H1 (cell line): Measurements from ENCODE around the gene RPS27.
"Not testable (repeated sequence)": the region's sequence is repeated elsewhere in the genome, so short reads cannot be mapped to it uniquely, and the experiment has no call there.

Experiments
- CBX8 ChIP-seq: fragments of 300-800, 300-1000 bp; sonication (generic); IDR thresholded peaks from 2 replicates; pipeline ENCODE4 v1.7.1; 2016; ENCODE audit warnings: low read depth, low read length, borderline replicate concordance
- NANOG ChIP-seq: IDR thresholded peaks from 2 replicates; pipeline ENCODE4 v1.6.1; 2011; ENCODE audit warnings: low read length, low read depth, mild to moderate bottlenecking, inconsistent platforms; ENCODE audit not compliant: insufficient read depth, poor library complexity, severe bottlenecking
- TF ChIP-seq, protein P1 (sequence below), 3 experiments: IDR thresholded peaks; 1 replicate in 2 of 3; 2 replicates in 1 of 3; pipeline versions ENCODE4 v1.5.1 to v1.6.1; 2011; ENCODE audit warnings: low read length in 3 of 3, mild to moderate bottlenecking in 3 of 3, inconsistent platforms in 2 of 3, low read depth in 1 of 3, moderate library complexity in 1 of 3; ENCODE audit not compliant: insufficient read depth in 1 of 3; ENCODE audit errors: control extremely low read depth in 1 of 3

DNA sequence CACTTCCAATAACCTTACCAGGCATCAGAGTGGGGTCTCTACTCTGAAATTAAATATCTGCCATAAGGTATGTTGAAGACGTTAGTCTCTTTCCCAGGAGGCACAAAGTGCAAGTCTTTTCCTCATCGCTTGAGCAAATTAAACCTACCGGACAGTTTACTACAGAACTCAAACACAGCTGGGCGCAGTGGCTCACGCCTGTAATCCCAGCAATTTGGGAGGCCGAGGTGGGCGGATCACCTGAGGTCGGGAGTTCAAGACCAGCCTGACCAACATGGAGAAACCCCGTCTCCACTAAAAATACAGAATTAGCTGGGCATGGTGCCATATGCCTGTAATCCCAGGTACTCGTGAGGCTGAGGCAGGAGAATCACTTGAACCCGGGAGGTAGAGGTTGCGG is 11.5 kb upstream of the RPS27 start:
- TF ChIP-seq NANOG, CBX8: not testable (repeated sequence)
- TF ChIP-seq, protein P1, sequence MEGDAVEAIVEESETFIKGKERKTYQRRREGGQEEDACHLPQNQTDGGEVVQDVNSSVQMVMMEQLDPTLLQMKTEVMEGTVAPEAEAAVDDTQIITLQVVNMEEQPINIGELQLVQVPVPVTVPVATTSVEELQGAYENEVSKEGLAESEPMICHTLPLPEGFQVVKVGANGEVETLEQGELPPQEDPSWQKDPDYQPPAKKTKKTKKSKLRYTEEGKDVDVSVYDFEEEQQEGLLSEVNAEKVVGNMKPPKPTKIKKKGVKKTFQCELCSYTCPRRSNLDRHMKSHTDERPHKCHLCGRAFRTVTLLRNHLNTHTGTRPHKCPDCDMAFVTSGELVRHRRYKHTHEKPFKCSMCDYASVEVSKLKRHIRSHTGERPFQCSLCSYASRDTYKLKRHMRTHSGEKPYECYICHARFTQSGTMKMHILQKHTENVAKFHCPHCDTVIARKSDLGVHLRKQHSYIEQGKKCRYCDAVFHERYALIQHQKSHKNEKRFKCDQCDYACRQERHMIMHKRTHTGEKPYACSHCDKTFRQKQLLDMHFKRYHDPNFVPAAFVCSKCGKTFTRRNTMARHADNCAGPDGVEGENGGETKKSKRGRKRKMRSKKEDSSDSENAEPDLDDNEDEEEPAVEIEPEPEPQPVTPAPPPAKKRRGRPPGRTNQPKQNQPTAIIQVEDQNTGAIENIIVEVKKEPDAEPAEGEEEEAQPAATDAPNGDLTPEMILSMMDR (IDR thresholded peaks at IDR 0.05; ENCODE audit: control extremely low read depth in 1 of 3, insufficient read depth in 1 of 3, low read depth in 1 of 3, low read length in 3 of 3), result not testable (repeated sequence)
